Activated naive CD4-positive, alpha-beta T cell treated with anti-CD3 and anti-CD28 coated beads, Interleukin-2, amount 50 U/mL, for 24 hours (primary cell): ENCODE results near the gene ENDOU.
A peak's percentile ranks its signal among the peaks of the same experiment; 100 is the strongest.

Experiments used
- H3K27ac Mint-ChIP-seq: one replicate; pipeline ENCODE4 v1.8.0; 2021; ENCODE audit warnings: mild to moderate bottlenecking, mixed read lengths
- H3K27me3 Mint-ChIP-seq: one replicate; pipeline ENCODE4 v1.8.0; 2021; ENCODE audit warnings: mixed read lengths
- H3K36me3 Mint-ChIP-seq: one replicate; pipeline ENCODE4 v1.8.0; 2021; ENCODE audit warnings: mixed read lengths
- H3K4me1 Mint-ChIP-seq: one replicate; pipeline ENCODE4 v1.8.0; 2021; ENCODE audit warnings: mixed read lengths
- H3K4me3 Mint-ChIP-seq: one replicate; pipeline ENCODE4 v1.8.0; 2021; ENCODE audit warnings: mild to moderate bottlenecking, mixed read lengths
- H3K9me3 Mint-ChIP-seq: one replicate; pipeline ENCODE4 v1.8.0; 2021; ENCODE audit warnings: mixed read lengths

The ENDOU gene

DNA sequence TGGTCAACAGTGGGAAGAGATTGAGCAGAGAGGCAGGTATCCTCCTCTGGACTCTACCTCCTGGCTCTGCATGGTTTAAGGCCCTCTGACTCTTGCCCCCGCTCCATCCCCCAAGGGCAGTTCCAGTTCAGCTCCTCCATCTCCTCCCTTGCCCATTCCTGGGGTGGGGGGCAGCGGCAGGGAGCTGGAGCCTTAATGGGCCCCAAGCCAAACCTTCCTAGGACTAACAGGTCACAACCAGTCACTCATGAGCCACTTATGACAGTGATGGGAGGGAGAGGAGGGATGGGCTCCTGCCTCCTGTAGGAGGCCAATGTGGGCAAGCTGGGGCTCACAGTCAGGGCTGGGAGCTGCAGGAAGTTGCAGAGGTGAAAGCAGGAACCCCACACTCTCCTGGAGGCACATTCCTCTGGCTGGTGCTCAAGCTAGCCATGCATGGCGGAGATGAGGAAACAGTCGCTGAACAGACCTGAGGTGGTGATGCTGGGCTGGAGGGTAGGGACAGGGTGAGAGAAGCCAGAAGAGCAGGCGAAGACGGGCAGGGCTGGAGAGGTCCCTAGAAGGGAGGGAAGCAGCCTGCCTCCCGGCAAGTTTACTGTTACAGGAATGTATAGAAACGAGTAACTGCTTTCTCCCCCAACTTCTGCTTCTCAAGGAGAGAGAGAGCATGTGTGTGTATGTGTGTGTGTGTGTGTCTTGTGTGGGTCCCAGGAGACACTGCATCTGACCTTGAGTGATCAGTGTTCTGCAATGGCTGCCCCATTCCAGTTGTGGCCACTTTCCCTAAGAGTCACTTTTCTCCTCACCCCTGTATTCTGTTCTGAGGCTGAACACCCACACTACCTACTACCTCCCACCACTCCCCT is 38.4 kb upstream of the ENDOU start:
- H3K4me1 Mint-ChIP-seq = peaks cover 3% of the 10 kb centered on the region
- H3K9me3 Mint-ChIP-seq = no peaks in the 10 kb centered on the region

DNA sequence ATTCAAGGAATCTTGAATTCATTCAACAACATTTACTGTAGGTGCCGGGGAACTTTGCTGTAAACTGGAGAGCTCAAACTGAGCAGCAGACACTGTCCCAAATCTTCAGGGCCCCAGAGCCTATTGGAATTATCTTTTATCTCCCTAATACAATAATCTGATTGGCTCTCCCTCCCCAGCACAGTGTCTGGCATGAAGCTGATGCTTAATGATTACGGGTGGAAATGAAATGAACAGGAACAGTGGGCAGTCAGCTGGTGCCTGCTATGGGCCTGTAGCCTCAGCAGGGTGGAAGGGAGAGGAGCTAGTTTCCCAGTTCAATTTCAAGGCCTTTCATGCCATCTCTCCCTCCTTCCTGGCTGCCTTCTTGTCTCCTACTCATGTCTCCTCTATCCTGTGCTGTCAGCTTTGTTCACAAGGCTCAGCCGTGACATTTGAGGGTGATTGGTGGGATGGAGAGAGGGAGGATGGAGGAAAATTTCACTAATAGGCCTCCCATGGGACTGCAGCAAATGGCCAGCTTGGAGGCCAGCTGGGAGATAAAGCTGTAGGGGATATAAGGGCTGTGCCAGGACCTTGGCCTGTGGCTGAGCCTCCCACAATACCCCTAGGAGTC is 37.7 kb upstream of the ENDOU start:
- Mint-ChIP-seq H3K4me3 (no peak overlapping the region), H3K4me1 (peaks cover 3% of the 10 kb centered on the region), H3K27ac (no peak overlapping the region), H3K27me3 (no peaks in the 10 kb centered on the region), H3K9me3 (no peaks in the 10 kb centered on the region), H3K36me3 (no peaks in the 10 kb centered on the region)

More for the DNA sequence above, 38.4 kb upstream of the ENDOU start:
- no peak overlapping the region for H3K27ac Mint-ChIP-seq
- H3K36me3 Mint-ChIP-seq = no peaks in the 10 kb centered on the region
- no peak overlapping the region for H3K4me3 Mint-ChIP-seq
- no peaks in the 10 kb centered on the region for H3K27me3 Mint-ChIP-seq

DNA sequence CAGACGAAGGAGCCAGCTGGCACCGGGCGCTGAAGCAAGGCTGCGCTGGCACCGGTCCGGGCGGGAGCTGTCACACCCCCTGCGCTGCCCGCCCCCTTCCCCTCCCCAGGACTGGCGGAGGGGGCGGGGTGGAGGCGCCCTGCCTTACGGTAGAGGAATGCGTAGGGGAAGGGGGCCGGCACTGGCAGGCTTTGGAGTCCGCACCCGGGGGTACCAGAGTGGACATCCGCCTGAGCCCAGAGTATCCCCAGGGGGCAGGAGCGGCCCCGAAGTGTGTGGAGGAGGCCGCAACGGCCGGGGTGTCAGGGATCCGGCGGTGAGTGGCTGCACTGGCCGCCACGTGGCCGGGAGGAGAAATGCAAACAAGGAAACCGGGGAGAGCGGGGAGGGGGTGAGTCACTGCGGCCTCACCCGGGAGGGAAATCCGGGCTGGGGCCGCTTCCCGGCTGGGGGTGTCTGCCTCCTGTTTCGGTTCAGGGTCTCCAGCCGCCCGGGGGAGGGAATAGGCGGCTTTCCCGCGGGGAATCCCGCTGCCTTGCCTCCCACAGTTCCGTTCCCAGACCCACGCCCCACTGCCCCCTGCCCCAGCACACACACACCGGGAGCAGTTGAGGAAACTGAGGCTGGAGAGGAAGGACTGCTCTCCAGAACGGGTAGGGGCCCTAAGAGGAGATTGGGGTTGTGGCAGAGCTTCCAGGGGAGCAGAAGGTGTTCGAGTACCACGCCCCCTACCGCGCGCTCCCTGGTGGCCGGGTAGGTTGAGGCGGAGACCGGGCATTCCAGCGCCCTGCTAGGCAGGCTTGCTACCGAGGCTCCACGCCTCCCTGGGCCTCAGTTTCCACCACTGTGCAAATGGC is 33.8 kb upstream of the ENDOU start, which contains the start of gene RAPGEF3:
Gene RAPGEF3, minus strand, starts transcription at position 47 of the 857 bp plus-strand sequence. CDS start 324 bp downstream, outside the sequence.
- Mint-ChIP-seq H3K4me1 (peaks cover 11% of the 10 kb centered on the region), H3K4me3 (peak within 1 kb of the TSS; percentile 71), H3K27me3 (no peaks in the 10 kb centered on the region), H3K27ac (peak within 1 kb of the TSS; percentile 68), H3K9me3 (no peaks in the 10 kb centered on the region), H3K36me3 (no peaks in the 10 kb centered on the region)

DNA sequence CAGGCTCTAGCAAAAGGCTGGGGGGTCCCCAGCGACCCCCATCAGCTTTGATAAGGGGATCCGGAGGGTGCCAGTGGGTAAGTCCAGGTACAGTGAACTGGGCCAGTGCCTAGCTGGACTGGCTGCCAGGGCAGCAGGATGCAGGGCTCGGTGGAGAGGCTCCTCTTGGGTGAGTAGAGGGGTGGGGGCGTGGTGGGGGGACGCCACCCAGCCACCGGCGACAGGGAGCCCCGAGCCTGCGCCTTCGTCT is 33.2 kb upstream of the ENDOU start:
- Mint-ChIP-seq H3K4me3 (peak overlapping the region; percentile 42), H3K9me3 (no peaks in the 10 kb centered on the region), H3K27me3 (no peaks in the 10 kb centered on the region), H3K4me1 (peaks cover 11% of the 10 kb centered on the region), H3K27ac (no peak overlapping the region), H3K36me3 (no peaks in the 10 kb centered on the region)

DNA sequence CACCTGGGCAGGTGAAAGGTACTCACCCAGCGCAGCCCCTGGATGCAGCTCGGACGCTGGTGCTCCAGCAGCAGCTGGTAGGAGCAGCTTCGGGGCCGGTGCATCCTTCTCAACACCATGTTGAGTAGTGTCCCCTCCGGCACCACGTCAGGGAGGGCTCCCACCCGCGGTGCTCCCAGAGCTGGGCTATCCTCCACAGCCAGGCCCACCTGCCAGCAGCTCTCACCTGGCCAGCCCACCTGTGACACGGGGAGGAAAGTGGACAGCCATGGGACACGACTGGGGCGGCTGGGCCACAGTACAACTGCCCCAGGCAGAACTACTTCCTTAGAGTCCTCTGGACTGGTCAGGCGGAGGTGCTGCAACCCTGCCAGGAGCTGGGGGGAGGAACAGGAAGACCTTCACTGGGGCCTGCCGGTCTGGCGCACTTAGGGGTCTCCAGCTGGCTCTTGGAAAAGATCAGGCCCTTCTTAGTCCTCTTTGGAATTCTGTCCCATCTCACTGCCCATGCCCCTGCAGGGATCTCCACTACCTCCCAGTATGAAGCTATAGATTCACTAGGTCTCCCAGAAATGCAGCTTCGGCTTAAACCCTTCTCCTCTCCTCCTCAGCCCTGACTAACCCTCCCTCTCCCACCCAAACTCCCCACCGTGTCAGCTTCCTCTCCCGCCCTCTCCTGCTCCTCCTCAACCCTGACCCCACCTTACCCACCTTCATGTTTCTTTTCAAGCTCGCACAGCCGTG is 32.7 kb upstream of the ENDOU start:
- Mint-ChIP-seq H3K27me3 (no peaks in the 10 kb centered on the region), H3K4me1 (peaks cover 11% of the 10 kb centered on the region), H3K27ac (peak overlapping the region; percentile 68), H3K36me3 (no peaks in the 10 kb centered on the region), H3K9me3 (no peaks in the 10 kb centered on the region), H3K4me3 (peak overlapping the region; percentile 42)

DNA sequence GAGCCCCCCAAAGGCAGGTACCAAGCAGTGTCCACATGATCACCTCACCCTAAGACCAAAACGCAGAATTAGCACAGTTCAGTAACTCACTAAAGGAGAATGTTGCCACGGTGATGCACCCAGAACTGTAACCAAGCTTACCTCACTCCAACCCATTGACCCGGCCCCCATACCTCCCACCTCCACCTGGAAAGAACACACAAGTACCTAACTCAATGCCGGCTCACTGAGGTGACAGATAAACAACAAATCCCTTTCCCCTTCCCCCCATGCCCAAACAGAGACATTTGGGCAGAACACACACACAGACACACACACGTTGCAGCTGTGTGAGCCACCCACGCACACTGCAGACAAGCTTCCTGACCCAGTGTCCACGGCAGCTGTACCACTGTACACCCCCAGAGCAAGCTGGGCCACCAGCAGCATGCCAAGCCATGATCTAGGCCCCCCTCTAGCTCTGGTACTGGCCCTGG is 32.1 kb upstream of the ENDOU start:
- H3K9me3 Mint-ChIP-seq = no peaks in the 10 kb centered on the region
- H3K27ac Mint-ChIP-seq = no peak overlapping the region
- H3K27me3 Mint-ChIP-seq = no peaks in the 10 kb centered on the region
- H3K36me3 Mint-ChIP-seq = no peaks in the 10 kb centered on the region
- peaks cover 11% of the 10 kb centered on the region for H3K4me1 Mint-ChIP-seq
- peak overlapping the region; percentile 15 for H3K4me3 Mint-ChIP-seq

DNA sequence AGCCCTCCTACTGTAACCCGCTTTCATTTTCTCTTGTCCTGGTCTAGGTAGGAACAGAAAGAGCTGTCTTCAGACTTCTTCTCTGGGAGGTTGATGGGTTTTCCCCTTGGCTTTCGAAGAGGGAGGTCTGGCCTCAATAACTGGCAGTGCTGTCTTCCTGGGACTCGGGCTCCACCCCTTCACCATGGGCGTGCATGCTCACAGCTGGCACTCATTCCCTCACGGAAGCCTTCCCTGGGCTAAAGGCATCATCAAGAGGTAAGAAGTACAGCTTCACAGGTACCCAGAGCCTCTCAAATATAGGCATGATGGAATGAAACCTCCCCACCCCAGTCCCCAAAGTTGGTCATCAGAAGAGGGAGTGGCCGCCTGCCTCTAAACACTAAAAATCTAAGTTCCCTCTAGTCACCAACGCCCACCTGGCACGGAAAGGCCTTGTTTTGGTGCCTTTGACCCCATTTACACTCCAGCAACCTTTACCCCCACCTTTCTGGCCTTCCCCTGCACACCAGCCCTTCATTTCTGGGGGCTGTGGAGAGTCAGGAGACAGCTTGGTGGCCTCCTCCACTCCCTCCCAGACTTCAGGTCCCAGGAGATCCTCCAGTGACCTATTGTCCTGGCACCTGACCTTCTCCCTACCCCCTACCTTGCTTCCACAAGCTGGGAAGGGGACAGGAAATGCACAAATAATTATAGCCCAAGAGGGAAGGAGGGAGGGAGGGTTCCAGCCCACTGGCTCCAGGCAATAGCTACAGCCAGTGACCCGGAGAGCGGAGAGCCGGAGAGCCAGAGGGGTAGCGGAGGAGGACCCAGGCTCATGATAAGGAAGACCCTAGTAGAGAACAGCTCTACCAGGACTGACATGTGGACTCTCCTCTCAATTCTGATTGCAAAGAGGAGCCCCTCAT is 30.6 kb upstream of the ENDOU start:
- peak overlapping the region; percentile 35 for H3K27ac Mint-ChIP-seq
- no peaks in the 10 kb centered on the region for H3K9me3 Mint-ChIP-seq
- H3K36me3 Mint-ChIP-seq = no peaks in the 10 kb centered on the region
- H3K4me1 Mint-ChIP-seq = peaks cover 11% of the 10 kb centered on the region
- no peak overlapping the region for H3K4me3 Mint-ChIP-seq
- H3K27me3 Mint-ChIP-seq = no peaks in the 10 kb centered on the region

DNA sequence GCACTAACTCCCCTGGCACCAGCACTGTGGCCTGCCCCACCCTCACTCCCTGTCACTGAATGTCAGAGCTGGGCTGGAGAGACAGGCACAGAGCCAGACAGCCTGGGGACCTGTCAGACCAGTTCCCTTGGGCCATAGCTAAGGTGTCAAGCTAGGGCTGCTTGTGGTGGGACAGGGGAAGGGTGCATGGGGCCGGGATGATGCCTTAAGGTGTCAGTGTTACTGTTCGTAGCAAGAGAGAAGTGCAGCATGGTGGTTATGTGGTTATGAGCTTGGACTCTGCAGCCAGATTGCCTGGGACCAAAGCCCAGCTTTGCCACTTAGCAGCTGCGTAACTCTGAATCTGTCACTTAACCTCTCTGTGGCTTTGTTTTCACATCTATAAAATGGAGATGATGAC is 29.6 kb upstream of the ENDOU start:
- no peaks in the 10 kb centered on the region for H3K36me3 Mint-ChIP-seq
- peaks cover 11% of the 10 kb centered on the region for H3K4me1 Mint-ChIP-seq
- H3K27me3 Mint-ChIP-seq = no peaks in the 10 kb centered on the region
- H3K27ac Mint-ChIP-seq = no peak overlapping the region
- no peak overlapping the region for H3K4me3 Mint-ChIP-seq
- no peaks in the 10 kb centered on the region for H3K9me3 Mint-ChIP-seq

DNA sequence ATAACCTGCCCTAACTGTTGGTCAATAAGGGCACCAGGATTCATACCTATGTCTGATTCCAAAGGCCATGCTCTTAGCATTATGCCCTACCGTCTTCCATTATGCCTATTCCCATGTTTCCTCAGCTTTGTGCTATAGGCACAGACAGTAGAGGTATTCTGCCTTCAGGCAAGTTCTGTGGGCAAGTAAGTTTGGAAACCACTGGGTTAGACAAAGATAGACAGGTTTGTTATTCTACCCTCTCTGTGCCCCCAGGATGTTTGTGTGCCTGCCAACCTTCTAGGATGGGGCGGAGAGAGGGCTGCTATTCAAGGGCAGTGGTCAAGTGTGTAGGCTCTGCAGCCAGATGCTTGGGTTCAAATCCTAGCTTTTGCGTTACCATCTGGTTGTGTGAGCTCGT is 28.8 kb upstream of the ENDOU start:
- peaks cover 11% of the 10 kb centered on the region for H3K4me1 Mint-ChIP-seq
- no peaks in the 10 kb centered on the region for H3K27me3 Mint-ChIP-seq
- no peak overlapping the region for H3K4me3 Mint-ChIP-seq
- no peaks in the 10 kb centered on the region for H3K36me3 Mint-ChIP-seq
- H3K9me3 Mint-ChIP-seq = no peaks in the 10 kb centered on the region
- no peak overlapping the region for H3K27ac Mint-ChIP-seq

DNA sequence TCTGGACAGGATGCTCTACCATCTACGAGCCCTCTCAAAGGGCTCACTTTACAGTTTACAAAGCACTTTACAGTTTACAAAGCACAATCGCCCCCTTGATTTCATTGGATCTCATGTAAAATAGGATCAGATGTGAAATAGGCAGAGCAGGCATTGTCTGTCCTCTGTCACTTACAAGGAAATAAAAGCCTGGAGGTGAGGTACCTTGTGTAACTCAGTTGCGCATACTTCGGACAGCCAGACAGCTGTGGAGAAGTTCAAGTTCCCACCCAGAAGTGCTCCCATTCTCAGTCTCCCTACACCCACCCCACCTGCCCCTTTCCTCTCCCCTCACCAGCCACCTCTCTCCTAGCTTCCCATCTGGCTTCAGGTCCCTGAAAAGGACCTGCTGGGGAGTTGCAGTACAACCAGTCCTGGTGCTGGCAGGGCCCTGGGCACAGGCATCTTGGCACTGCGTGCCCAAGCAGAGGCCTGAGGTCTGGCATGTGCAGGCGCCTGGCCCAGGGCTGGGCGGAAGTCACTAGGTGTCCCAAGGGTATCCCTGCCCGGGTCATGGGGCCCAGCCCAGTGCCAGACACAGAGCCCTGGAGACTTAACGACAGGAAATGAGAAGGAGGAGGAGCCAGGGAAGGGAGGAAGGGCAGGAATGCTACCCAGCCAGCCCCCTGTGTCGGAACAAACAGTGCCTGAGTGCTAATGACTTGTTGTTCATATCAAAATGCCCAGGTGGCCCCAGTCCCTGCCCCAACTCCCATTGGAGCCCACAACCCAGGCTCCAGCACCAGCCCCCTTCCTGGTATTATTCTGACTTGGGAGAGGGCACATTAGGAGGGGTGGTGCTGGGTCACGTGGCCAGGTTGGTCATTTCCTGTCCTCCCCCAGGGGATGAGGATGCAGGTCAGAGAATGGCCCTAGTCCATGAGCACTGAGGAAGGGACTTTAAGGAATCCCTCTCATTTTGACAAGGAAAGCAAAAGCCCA is 28.0 kb upstream of the ENDOU start:
- no peaks in the 10 kb centered on the region for H3K27me3 Mint-ChIP-seq
- H3K27ac Mint-ChIP-seq = no peak overlapping the region
- H3K36me3 Mint-ChIP-seq = no peaks in the 10 kb centered on the region
- H3K4me1 Mint-ChIP-seq = peaks cover 11% of the 10 kb centered on the region
- H3K9me3 Mint-ChIP-seq = no peaks in the 10 kb centered on the region
- no peak overlapping the region for H3K4me3 Mint-ChIP-seq

DNA sequence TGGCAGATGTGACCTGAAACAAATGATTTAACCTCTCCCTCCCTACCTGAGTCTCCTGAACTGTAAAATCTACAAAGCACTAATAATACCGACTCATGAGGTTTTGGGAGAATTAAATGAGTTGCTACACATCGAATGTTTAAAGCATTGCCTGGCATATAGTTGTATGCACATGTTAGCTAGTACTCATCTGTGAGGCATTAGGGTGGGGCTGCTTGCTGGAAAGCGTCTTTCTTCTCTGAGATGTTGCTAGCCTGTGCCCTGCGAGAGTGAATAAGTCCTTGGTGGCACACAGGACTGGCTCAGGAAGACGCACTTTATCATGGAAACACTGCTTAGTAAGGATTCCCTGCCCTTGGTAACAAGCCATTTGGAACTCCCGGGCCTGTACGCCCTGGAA is 27.3 kb upstream of the ENDOU start:
- Mint-ChIP-seq H3K27ac (no peak overlapping the region), H3K36me3 (no peaks in the 10 kb centered on the region), H3K9me3 (no peaks in the 10 kb centered on the region), H3K27me3 (no peaks in the 10 kb centered on the region), H3K4me3 (no peak overlapping the region), H3K4me1 (peaks cover 11% of the 10 kb centered on the region)

DNA sequence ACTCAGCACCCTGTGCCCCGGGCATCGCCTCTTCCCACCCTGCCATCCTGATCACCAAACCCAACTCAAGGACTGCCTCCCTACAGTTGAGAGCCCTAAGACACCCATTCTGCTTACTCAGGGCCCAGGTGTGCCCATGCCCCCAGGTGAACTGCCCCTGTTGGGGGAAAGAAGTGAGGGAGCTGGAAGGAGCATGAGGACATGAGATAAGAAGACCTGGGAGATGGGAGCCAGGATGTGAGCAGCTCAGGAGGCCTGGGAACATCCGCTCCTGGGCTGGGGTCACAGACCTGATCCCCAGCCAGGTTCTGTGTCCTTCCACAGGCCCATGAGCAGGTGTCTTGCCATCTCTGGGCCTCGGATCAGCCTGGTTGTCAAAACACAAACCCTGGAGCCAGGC is 26.8 kb upstream of the ENDOU start:
- no peak overlapping the region for H3K4me3 Mint-ChIP-seq
- H3K27ac Mint-ChIP-seq = peak overlapping the region; percentile 46
- H3K27me3 Mint-ChIP-seq = no peaks in the 10 kb centered on the region
- no peaks in the 10 kb centered on the region for H3K9me3 Mint-ChIP-seq
- no peaks in the 10 kb centered on the region for H3K36me3 Mint-ChIP-seq
- peaks cover 7% of the 10 kb centered on the region for H3K4me1 Mint-ChIP-seq

DNA sequence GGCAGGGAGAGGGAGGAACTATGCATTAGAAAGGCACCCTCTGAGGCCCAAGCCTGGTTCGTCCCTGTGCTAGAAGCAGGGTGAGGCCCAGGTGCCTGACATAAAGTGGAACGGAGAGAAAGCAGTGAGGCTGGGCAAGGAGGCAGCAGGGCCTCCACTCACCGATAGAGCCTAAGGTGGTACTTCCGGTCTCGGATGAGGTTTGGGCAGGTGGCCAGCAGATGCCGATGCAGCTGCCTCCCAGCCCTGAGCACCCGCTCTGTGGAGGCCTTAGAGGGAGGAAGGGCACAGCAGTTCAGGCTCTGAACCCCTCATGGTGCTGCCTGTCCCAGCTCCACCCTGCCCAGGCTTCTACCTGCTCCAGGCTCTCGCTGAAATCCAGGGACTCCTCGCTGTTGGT is 26.3 kb upstream of the ENDOU start:
- Mint-ChIP-seq H3K36me3 (no peaks in the 10 kb centered on the region), H3K9me3 (no peaks in the 10 kb centered on the region), H3K27me3 (no peaks in the 10 kb centered on the region), H3K4me1 (peaks cover 7% of the 10 kb centered on the region), H3K4me3 (no peak overlapping the region), H3K27ac (no peak overlapping the region)
